HCT116 (cell line): ENCODE measurements around the gene ITPKA. TPM values are rescaled to one million over a fixed set of nuclear protein-coding genes. Genes with fewer than 3 reads are reported as not detected.

Experiments used
- ATAC-seq: fragments of 200-7000 bp; cut with Tn5 transposase; 2 replicates; pipeline ENCODE4 v1.9.1; 2020; ENCODE audit warnings: mild to moderate bottlenecking, moderate library complexity
- BruUV-seq: library from RNA; stranded (reverse); fragments of 400-500 nt; replicated peaks from 2 replicates; lab custom pipeline; 2021; lab: Mats Ljungman, UMichigan
- CTCF ChIA-PET: fragments of 300-600 bp; sonication (Branson Sonifier 250); formaldehyde crosslinking; loops from one replicate; lab custom pipeline; 2021; ENCODE audit warnings: antibody characterized with exemption; lab: Charles Lee
- POLR2A ChIA-PET: fragments of 300-600, 350-600 bp; sonication (Branson Sonifier 250); formaldehyde crosslinking; loops from one replicate; lab custom pipeline; 2021; ENCODE audit warnings: antibody characterized with exemption; lab: Charles Lee
- RAD21 ChIA-PET, 2 experiments: fragments of 300-600 bp; sonication (Branson Sonifier 250); formaldehyde crosslinking; loops; one replicate each; lab custom pipeline; 2023; ENCODE audit warnings: low total read pairs in 2 of 2; ENCODE audit not compliant: uncharacterized antibody in 2 of 2, unreplicated experiment in 2 of 2, low non-redundant PET in 1 of 2; lab: Charles Lee
- DNase-seq: peaks from one replicate; pipeline ENCODE4 v3.0.0-alpha.2; 2010; ENCODE audit warnings: low read depth, low spot score
- H2AFZ ChIP-seq: fragments of 200-600 bp; shearing (Covaris generic), sonication (generic); 2 replicates; pipeline ENCODE4 v1.6.1; 2017; ENCODE audit warnings: low read depth, mixed run types, mixed read lengths, antibody characterized with exemption, low read length; ENCODE audit not compliant: poor library complexity, severe bottlenecking
- H3K27ac ChIP-seq: 2 replicates; pipeline ENCODE4 v1.5.1; 2012; ENCODE audit warnings: low read depth, low read length
- H3K27me3 ChIP-seq: fragments of 200-600 bp; sonication (generic); 2 replicates; pipeline ENCODE4 v1.6.1; 2016; ENCODE audit warnings: mixed run types, low read length, mixed read lengths; ENCODE audit not compliant: insufficient read depth
- H3K36me3 ChIP-seq, 2 experiments: fragments of 200-500 bp in 1 of 2; fragments of 200-600 bp in 1 of 2; sonication (Bioruptor generic) in 1 of 2; sonication (generic) in 1 of 2; 2 replicates each; pipeline versions ENCODE4 v1.5.1 to v1.6.1; 2014 to 2016; ENCODE audit warnings: low read length in 2 of 2, inconsistent platforms in 1 of 2, mixed read lengths in 1 of 2, mixed run types in 1 of 2; ENCODE audit not compliant: insufficient read depth in 2 of 2, control insufficient read depth in 1 of 2
- H3K4me1 ChIP-seq, 2 experiments: fragments of 200-600 bp in 1 of 2; sonication (generic) in 1 of 2; 2 replicates each; pipeline versions ENCODE4 v1.5.1 to v1.6.1; 2012 to 2017; ENCODE audit warnings: low read length in 2 of 2, inconsistent platforms in 1 of 2, mild to moderate bottlenecking in 1 of 2, mixed read lengths in 1 of 2, mixed run types in 1 of 2, moderate library complexity in 1 of 2; ENCODE audit not compliant: insufficient read depth in 2 of 2, control insufficient read depth in 1 of 2
- H3K4me2 ChIP-seq: fragments of 200-600 bp; sonication (generic); 2 replicates; pipeline ENCODE4 v1.6.1; 2017; ENCODE audit warnings: mixed run types, low read length, mixed read lengths
- H3K4me3 ChIP-seq, 2 experiments: fragments of 200-600 bp in 1 of 2; sonication (generic) in 1 of 2; replicated peaks in 1 of 2; 2 replicates each; pipeline ENCODE4 v1.5.1; 2011 to 2016; ENCODE audit warnings: low read length in 2 of 2, control low read depth in 1 of 2, low read depth in 1 of 2, mild to moderate bottlenecking in 1 of 2, mixed read lengths in 1 of 2, mixed run types in 1 of 2
- H3K79me2 ChIP-seq: fragments of 200-600 bp; sonication (generic); 2 replicates; pipeline ENCODE4 v1.6.1; 2017; ENCODE audit warnings: mild to moderate bottlenecking, mixed run types, low read length, moderate library complexity, mixed read lengths; ENCODE audit not compliant: insufficient read depth
- H3K9ac ChIP-seq: fragments of 200-600 bp; sonication (generic); 2 replicates; pipeline ENCODE4 v1.6.1; 2016; ENCODE audit warnings: low read length, mixed read lengths
- H3K9me2 ChIP-seq: fragments of 200-600 bp; sonication (generic), shearing (Covaris generic); 2 replicates; pipeline ENCODE4 v1.6.1; 2017; ENCODE audit warnings: mixed run types, mild to moderate bottlenecking, moderate library complexity; ENCODE audit not compliant: insufficient read depth
- H3K9me3 ChIP-seq, 2 experiments: fragments of 200-500 bp in 1 of 2; fragments of 200-600 bp in 1 of 2; sonication (Bioruptor generic) in 1 of 2; sonication (generic) in 1 of 2; 2 replicates each; pipeline ENCODE4 v1.6.1; 2014 to 2017; ENCODE audit warnings: low read length in 2 of 2, mixed read lengths in 2 of 2, inconsistent platforms in 1 of 2, low read depth in 1 of 2, mild to moderate bottlenecking in 1 of 2, mixed run types in 1 of 2, moderate library complexity in 1 of 2; ENCODE audit not compliant: control insufficient read depth in 1 of 2, insufficient read depth in 1 of 2
- H4K20me1 ChIP-seq: fragments of 200-600 bp; sonication (generic), shearing (Covaris generic); 2 replicates; pipeline ENCODE4 v1.6.1; 2017; ENCODE audit warnings: mixed run types, mild to moderate bottlenecking, moderate library complexity; ENCODE audit not compliant: insufficient read depth
- EGR1 ChIP-seq: IDR thresholded peaks from 2 replicates; pipeline ENCODE4 v1.6.1; 2012; ENCODE audit warnings: low read depth
- ELF1 ChIP-seq: IDR thresholded peaks from 2 replicates; pipeline ENCODE4 v1.6.1; 2012; ENCODE audit warnings: low read depth, borderline replicate concordance
- EZH2 ChIP-seq: fragments of 200-600 bp; sonication (generic); IDR thresholded peaks from 2 replicates; pipeline ENCODE4 v1.6.1; 2017; ENCODE audit warnings: antibody characterized with exemption, mixed run types
- EZH2phosphoT487 ChIP-seq: fragments of 200-600 bp; IDR thresholded peaks from 2 replicates; pipeline ENCODE4 v1.6.1; 2018; ENCODE audit warnings: antibody characterized with exemption, borderline replicate concordance
- JUND ChIP-seq: IDR thresholded peaks from 2 replicates; pipeline ENCODE4 v1.6.1; 2012
- MAX ChIP-seq: IDR thresholded peaks from 2 replicates; pipeline ENCODE4 v1.6.1; 2012
- POLR2AphosphoS5 ChIP-seq: IDR thresholded peaks from 2 replicates; pipeline ENCODE4 v1.6.1; 2011; ENCODE audit warnings: mild to moderate bottlenecking, low read depth, low read length, moderate library complexity
- RAD21 ChIP-seq: IDR thresholded peaks from 2 replicates; pipeline ENCODE4 v1.6.1; 2012; ENCODE audit warnings: low read depth, mild to moderate bottlenecking
- REST ChIP-seq: IDR thresholded peaks from 2 replicates; pipeline ENCODE4 v1.6.1; 2012; ENCODE audit warnings: low read depth
- SIN3A ChIP-seq: IDR thresholded peaks from 2 replicates; pipeline ENCODE4 v1.6.1; 2012; ENCODE audit warnings: low read depth
- SP1 ChIP-seq: IDR thresholded peaks from 2 replicates; pipeline ENCODE4 v1.6.1; 2012; ENCODE audit warnings: low read depth
- SRF ChIP-seq: IDR thresholded peaks from 2 replicates; pipeline ENCODE4 v1.6.1; 2012; ENCODE audit warnings: low read depth
- TCF7L2 ChIP-seq: IDR thresholded peaks from 2 replicates; pipeline ENCODE4 v1.7.0; 2011; ENCODE audit warnings: borderline replicate concordance, inconsistent platforms; ENCODE audit not compliant: insufficient read depth, insufficient read length; ENCODE audit errors: extremely low read depth
- ZFX ChIP-seq: fragments of 450-650 bp; IDR thresholded peaks from 2 replicates; pipeline ENCODE4 v1.6.1; 2017
- intact Hi-C: fragments of 100-400 bp; cut with micrococcal nuclease; formaldehyde crosslinking; loops from 2 replicates; pipeline ENCODE4 v1.10.0; 2022
- total RNA-seq: library from RNA; stranded (reverse); gene quantifications from one replicate; pipeline ENCODE4 v1.2.1, GENCODE V29; 2021; ENCODE audit not compliant: unreplicated experiment
- TF ChIP-seq, protein P1 (sequence below): IDR thresholded peaks from 2 replicates; pipeline ENCODE4 v1.6.1; 2011; ENCODE audit warnings: mild to moderate bottlenecking, low read length, moderate library complexity; ENCODE audit not compliant: insufficient replicate concordance; ENCODE audit errors: extremely low read depth

Gene ITPKA
- total RNA-seq, 1 experiment from 2014 or later = 10.8 TPM

DNA sequence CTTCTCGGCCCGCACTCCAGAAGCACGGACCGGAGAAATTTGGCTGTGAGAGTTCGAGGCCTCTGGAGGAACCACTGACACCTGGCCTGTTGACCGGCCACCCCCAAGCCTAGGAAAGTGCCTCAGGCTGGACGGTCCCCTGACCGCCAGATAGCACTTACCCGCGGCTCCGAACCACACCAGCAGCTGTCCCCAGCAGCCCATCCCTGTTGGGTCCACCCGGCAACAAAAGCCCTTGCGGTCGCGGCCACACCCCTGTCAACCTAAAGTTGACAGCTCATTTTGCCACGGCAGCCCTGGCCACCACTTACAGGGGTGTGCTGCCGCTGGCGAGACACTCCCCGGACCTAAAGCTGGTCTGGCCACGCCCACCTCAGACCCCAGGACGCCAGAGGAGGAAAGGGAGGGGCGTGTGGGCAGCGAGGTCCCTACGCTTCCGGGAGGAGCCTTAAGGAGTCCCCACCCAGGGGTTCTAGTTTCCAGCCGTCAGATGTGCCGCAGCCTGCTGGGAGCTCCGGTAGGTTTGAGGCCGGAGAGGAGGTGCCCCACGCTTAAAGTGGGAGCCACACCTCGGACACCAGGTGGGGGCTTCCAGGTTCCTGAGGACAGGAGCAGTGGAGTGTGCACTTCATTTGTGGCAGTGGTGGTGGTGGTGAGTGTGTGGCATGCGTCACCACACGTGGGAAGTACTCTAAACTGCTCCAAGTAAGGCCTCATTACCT lies 20.0 kb downstream of the ITPKA start, which contains the start of gene LTK:
LTK (minus strand) TSS at position 322 of the 722 bp plus-strand sequence; CDS start at position 204, 118 bp downstream.
- no peaks in the 10 kb centered on the region for H4K20me1 ChIP-seq
- ATAC-seq = peak; percentile 89
- BruUV-seq = TSS peak; percentile 20
- H3K4me2 ChIP-seq = peak within 1 kb of the TSS; percentile 100
- RAD21 ChIA-PET = no interaction called here
- DNase-seq = peak; percentile 65
- CTCF ChIA-PET = interaction anchor here (1.2 kb wide), 1 partner anchor 48 kb away, joined by 4 read pairs; no protein-coding TSS in a partner anchor
- H3K9ac ChIP-seq = peak within 1 kb of the TSS; percentile 63
- H3K79me2 ChIP-seq = no peaks in the 10 kb centered on the region
- H3K27me3 ChIP-seq = no peaks in the 10 kb centered on the region
- peak within 1 kb of the TSS; percentile 54 to 79 for H3K4me3 ChIP-seq
- H3K27ac ChIP-seq = peak within 1 kb of the TSS; percentile 52; the same call in 1 of the 2 replicates
- POLR2A ChIA-PET = interaction anchor here (1.0 to 1.4 kb wide), 2 partner anchors 21 to 31 kb away, joined by 3 to 4 read pairs; partner anchors contain the start of gene RPAP1
- H3K4me1 ChIP-seq = peaks cover 15 to 27% of the 10 kb centered on the region in 2 experiments
- no peaks in the 10 kb centered on the region for H3K9me3 ChIP-seq
- intact Hi-C loops = no loop called here
- H3K9me2 ChIP-seq = no peaks in the 10 kb centered on the region
- H2AFZ ChIP-seq = peak within 1 kb of the TSS; percentile 83
- peaks cover 0 to 4% of the 10 kb centered on the region in 2 experiments; a peak in 1 of 4 replicates for H3K36me3 ChIP-seq
- TF ChIP-seq RAD21 = no peak
- TF ChIP-seq MAX = peak; percentile 55
- TF ChIP-seq, protein P1, sequence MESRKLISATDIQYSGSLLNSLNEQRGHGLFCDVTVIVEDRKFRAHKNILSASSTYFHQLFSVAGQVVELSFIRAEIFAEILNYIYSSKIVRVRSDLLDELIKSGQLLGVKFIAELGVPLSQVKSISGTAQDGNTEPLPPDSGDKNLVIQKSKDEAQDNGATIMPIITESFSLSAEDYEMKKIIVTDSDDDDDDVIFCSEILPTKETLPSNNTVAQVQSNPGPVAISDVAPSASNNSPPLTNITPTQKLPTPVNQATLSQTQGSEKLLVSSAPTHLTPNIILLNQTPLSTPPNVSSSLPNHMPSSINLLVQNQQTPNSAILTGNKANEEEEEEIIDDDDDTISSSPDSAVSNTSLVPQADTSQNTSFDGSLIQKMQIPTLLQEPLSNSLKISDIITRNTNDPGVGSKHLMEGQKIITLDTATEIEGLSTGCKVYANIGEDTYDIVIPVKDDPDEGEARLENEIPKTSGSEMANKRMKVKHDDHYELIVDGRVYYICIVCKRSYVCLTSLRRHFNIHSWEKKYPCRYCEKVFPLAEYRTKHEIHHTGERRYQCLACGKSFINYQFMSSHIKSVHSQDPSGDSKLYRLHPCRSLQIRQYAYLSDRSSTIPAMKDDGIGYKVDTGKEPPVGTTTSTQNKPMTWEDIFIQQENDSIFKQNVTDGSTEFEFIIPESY = no peak
- TF ChIP-seq EZH2 = no peak
- TF ChIP-seq EZH2phosphoT487 = no peak
- no peak for TF ChIP-seq REST
- TF ChIP-seq SP1 = no peak
- TF ChIP-seq SIN3A = no peak
- no peak for TF ChIP-seq EGR1
- no peak for TF ChIP-seq ZFX
- TF ChIP-seq TCF7L2 = peak; percentile 91
- TF ChIP-seq SRF = no peak
- TF ChIP-seq JUND = no peak
- peak; percentile 29 for TF ChIP-seq POLR2AphosphoS5
- no peak for TF ChIP-seq ELF1
